Prostate gland (tissue), 2 donors: ENCODE results near the gene SPATS2.

ENCODE experiments used
- CTCF ChIP-seq, 4 experiments: fragments of 200-600 bp in 2 of 4; fragments of 450-650 bp in 2 of 4; sonication (generic) in 2 of 4; IDR thresholded peaks; 1 replicate in 3 of 4; 2 replicates in 1 of 4; pipeline ENCODE4 v1.5.1; 2016 to 2019; ENCODE audit warnings: antibody characterized with exemption in 4 of 4, mild to moderate bottlenecking in 2 of 4, moderate library complexity in 2 of 4
- POLR2A ChIP-seq: fragments of 450-650 bp; IDR thresholded peaks from one replicate; pipeline ENCODE4 v1.6.1; 2016; ENCODE audit warnings: antibody characterized with exemption, mild to moderate bottlenecking
- POLR2AphosphoS5 ChIP-seq: sonication (generic); formaldehyde crosslinking; IDR thresholded peaks from one replicate; pipeline ENCODE4 v1.6.1; 2017; ENCODE audit warnings: antibody characterized with exemption

- TF ChIP-seq POLR2AphosphoS5 (no peak), CTCF (IDR thresholded peaks at IDR 0.05) (no peak), POLR2A (no peak)
These were observed 145.3 kb downstream of the SPATS2 start for GRCh38 chr12:49512546-49512945.
